WTC11 (cell line): ENCODE measurements around the gene PRKN.

ENCODE experiments used
- GTF2I ChIP-seq: fragments of 250-450 bp; sonication (Bioruptor Pico); conservative IDR thresholded peaks from 2 replicates; pipeline ENCODE4 v1.4.0; 2021; ENCODE audit warnings: mild to moderate bottlenecking
- MLX ChIP-seq: sonication (generic); formaldehyde crosslinking; IDR thresholded peaks from 2 replicates; pipeline ENCODE4 v1.8.1; 2023; ENCODE audit warnings: mild to moderate bottlenecking, missing genetic modification reagents, moderate library complexity
- NFYB ChIP-seq: sonication (generic); formaldehyde crosslinking; conservative IDR thresholded peaks from 2 replicates; pipeline ENCODE4 v1.8.0; 2022; ENCODE audit warnings: low read depth, missing genetic modification reagents
- TF ChIP-seq, protein P1 (sequence below): fragments of 200-600 bp; IDR thresholded peaks from 2 replicates; pipeline ENCODE4 v1.8.0; 2022; ENCODE audit warnings: antibody characterized with exemption

DNA sequence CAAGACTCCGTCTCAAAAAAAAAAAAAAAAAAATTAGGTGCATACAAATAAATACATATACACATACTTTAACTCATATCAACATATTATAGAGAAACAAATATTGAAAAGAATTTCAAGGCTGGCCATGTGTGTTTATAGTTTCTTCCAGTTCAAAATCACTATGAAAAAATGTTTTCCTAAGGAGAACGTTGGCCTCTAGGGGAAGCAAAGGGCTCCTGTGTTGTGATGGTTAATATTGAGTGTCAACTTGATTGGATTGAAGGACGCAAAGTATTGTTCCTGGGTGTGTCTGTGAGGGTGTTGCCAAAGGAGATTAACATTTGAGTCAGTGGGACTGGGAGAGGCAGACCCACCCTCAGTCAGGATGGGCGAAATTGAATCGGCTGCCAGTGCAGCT lies 1271.7 kb downstream of the PRKN start:
- TF ChIP-seq NFYB (CRISPR knock-in tag) (no peak), MLX (CRISPR knock-in tag) (no peak), GTF2I (CRISPR knock-in tag) (no peak)
- TF ChIP-seq, protein P1, sequence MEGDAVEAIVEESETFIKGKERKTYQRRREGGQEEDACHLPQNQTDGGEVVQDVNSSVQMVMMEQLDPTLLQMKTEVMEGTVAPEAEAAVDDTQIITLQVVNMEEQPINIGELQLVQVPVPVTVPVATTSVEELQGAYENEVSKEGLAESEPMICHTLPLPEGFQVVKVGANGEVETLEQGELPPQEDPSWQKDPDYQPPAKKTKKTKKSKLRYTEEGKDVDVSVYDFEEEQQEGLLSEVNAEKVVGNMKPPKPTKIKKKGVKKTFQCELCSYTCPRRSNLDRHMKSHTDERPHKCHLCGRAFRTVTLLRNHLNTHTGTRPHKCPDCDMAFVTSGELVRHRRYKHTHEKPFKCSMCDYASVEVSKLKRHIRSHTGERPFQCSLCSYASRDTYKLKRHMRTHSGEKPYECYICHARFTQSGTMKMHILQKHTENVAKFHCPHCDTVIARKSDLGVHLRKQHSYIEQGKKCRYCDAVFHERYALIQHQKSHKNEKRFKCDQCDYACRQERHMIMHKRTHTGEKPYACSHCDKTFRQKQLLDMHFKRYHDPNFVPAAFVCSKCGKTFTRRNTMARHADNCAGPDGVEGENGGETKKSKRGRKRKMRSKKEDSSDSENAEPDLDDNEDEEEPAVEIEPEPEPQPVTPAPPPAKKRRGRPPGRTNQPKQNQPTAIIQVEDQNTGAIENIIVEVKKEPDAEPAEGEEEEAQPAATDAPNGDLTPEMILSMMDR, result no peak
